Left lobe of liver (tissue), 2 donors: ENCODE data around the gene ZNF470. TPM values are rescaled to one million over a fixed set of nuclear protein-coding genes. Genes with fewer than 3 reads are reported as not detected.
A peak's percentile ranks its signal among the peaks of the same experiment; 100 is the strongest.

Experiments used
- ATAC-seq: fragments of 200-7000 bp; cut with Tn5 transposase; one replicate; pipeline ENCODE4 v1.9.1; 2020; ENCODE audit warnings: mild to moderate bottlenecking, moderate library complexity
- DNase-seq: peaks from one replicate; pipeline ENCODE4 v3.0.0-alpha.2; 2020; ENCODE audit warnings: low spot score
- total RNA-seq: library from RNA; stranded (reverse); gene quantifications from one replicate; pipeline ENCODE4 v1.2.1, GENCODE V29; 2021
- donor health status: DM: no; HTN: no; CAD: no; lungs with moderate emphysema.
- donor health status: DM: no; HTN: yes; CAD: no.

Gene ZNF470
- total RNA-seq: 2.7 TPM

GRCh38 chr19:56567274-56568120 is at the start of gene ZNF470:
ZNF470 (plus strand) TSS chr19:56567468; CDS start chr19:56570312, 2,844 bp downstream.
- ATAC-seq (peak; percentile 98), DNase-seq (peak; percentile 97)

GRCh38 chr19:56525214-56525860 is 41.9 kb upstream of the ZNF470 start:
- ATAC-seq: no peak

GRCh38 chr19:56537442-56537841 is 29.8 kb upstream of the ZNF470 start:
- ATAC-seq: no peak

More at GRCh38 chr19:56525214-56525860, 41.9 kb upstream of the ZNF470 start:
- no peak for DNase-seq

GRCh38 chr19:56538254-56538760 is 29.0 kb upstream of the ZNF470 start:
- DNase-seq (peak; percentile 84), ATAC-seq (peak; percentile 94)

More at GRCh38 chr19:56537442-56537841, 29.8 kb upstream of the ZNF470 start:
- no peak for DNase-seq

- peak; percentile 60 for DNase-seq
- no peak for ATAC-seq
Measured at GRCh38 chr19:56538761-56539263, 28.5 kb upstream of the ZNF470 start, which contains the start of gene ZFP28. ZFP28 (plus strand) TSS chr19:56538948; CDS start chr19:56539019, 71 bp downstream.

GRCh38 chr19:56543776-56544175 is 23.5 kb upstream of the ZNF470 start:
- DNase-seq (no peak), ATAC-seq (no peak)

- DNase-seq (no peak), ATAC-seq (no peak)
Measured at GRCh38 chr19:56547535-56547934, 19.7 kb upstream of the ZNF470 start.

GRCh38 chr19:56554272-56554869 is 12.9 kb upstream of the ZNF470 start:
- no peak for DNase-seq
- no peak for ATAC-seq

- DNase-seq: no peak
- no peak for ATAC-seq
Measured at GRCh38 chr19:56562766-56563165, 4.5 kb upstream of the ZNF470 start.

GRCh38 chr19:56566904-56567273 is 379 bp upstream of the ZNF470 start:
- ATAC-seq (peak; percentile 59), DNase-seq (peak; percentile 60)

GRCh38 chr19:56572589-56572988 is 5.3 kb downstream of the ZNF470 start:
- ATAC-seq (no peak), DNase-seq (no peak)

GRCh38 chr19:56573914-56574313 is 6.6 kb downstream of the ZNF470 start:
- ATAC-seq (no peak), DNase-seq (no peak)

GRCh38 chr19:56577719-56578602 is 10.7 kb downstream of the ZNF470 start:
- ATAC-seq (no peak), DNase-seq (no peak)

GRCh38 chr19:56594446-56594782 is 27.1 kb downstream of the ZNF470 start:
- no peak for ATAC-seq

GRCh38 chr19:56594783-56595547 is 27.7 kb downstream of the ZNF470 start, which contains the start of gene ZNF71:
ZNF71 (plus strand) TSS chr19:56595302; CDS start chr19:56601559, 6,257 bp downstream.
- DNase-seq (peak; percentile 86), ATAC-seq (peak; percentile 98)

More at GRCh38 chr19:56594446-56594782, 27.1 kb downstream of the ZNF470 start:
- no peak for DNase-seq

- DNase-seq: no peak
- peak; percentile 39 for ATAC-seq
Measured at GRCh38 chr19:56595548-56595899, 28.3 kb downstream of the ZNF470 start.

GRCh38 chr19:56596676-56597075 is 29.4 kb downstream of the ZNF470 start:
- DNase-seq (no peak), ATAC-seq (no peak)

GRCh38 chr19:56597696-56598095 is 30.4 kb downstream of the ZNF470 start:
- DNase-seq (no peak), ATAC-seq (no peak)

GRCh38 chr19:56601375-56601774 is 34.1 kb downstream of the ZNF470 start:
- DNase-seq: no peak
- no peak for ATAC-seq
